ENCODE measurements around the gene CDC42EP2. TPM values are rescaled to one million over a fixed set of nuclear protein-coding genes. Genes with fewer than 3 reads are reported as not detected.

Gene CDC42EP2
- total and polyA plus RNA-seq, 2 of the 13 experiments (the other 11 are each of a cell fraction or from before 2014, with no cell fraction given) = 2.3 to 7.1 TPM

DNA sequence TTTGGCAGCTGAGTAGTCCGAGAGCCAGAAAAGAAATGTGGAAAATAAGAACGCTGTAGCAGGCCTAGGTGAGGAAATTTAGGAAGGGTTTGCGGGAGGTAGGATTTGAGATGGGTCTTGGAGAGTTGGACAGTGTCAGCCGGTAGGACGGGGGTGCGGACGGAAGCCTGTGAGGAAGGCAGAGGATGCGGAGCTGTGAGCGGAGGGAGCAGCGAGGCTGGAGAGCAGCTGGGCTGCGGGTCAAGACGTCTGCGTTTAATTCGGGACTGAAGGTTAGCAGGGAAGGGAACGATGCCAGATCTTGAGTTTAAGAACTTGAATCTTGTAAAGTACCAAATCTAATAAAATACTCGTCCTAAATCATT, 39.2 kb downstream of the CDC42EP2 start (continued):
- TF ChIP-seq ZNF230 (CRISPR knock-in tag; IDR thresholded peaks at IDR 0.05) (no peak), GABPA (IDR thresholded peaks at IDR 0.05; ENCODE audit: low read depth, low read length) (no peak), GABPA (CRISPR knock-in tag; IDR thresholded peaks at IDR 0.05; ENCODE audit: low read depth) (no peak), ZMYM4 (CRISPR knock-in tag; IDR thresholded peaks at IDR 0.05) (0 out of 2 replicates have a peak, but pooled peaks have one; percentile 38), GLI4 (CRISPR knock-in tag; IDR thresholded peaks at IDR 0.05; ENCODE audit: borderline replicate concordance) (no peak), ZNF501 (CRISPR knock-in tag; IDR thresholded peaks at IDR 0.05) (peak; percentile 13; the same call in 1 of the 2 replicates)
- TF ChIP-seq, protein P1, sequence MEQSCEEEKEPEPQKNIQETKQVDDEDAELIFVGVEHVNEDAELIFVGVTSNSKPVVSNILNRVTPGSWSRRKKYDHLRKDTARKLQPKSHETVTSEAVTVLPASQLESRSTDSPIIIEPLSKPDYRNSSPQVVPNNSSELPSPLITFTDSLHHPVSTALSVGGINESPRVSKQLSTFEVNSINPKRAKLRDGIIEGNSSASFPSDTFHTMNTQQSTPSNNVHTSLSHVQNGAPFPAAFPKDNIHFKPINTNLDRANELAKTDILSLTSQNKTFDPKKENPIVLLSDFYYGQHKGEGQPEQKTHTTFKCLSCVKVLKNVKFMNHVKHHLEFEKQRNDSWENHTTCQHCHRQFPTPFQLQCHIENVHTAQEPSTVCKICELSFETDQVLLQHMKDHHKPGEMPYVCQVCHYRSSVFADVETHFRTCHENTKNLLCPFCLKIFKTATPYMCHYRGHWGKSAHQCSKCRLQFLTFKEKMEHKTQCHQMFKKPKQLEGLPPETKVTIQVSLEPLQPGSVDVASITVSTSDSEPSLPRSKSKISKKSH (CRISPR knock-in tag; IDR thresholded peaks at IDR 0.05; ENCODE audit: borderline replicate concordance) = 0 out of 2 replicates have a peak, but pooled peaks have one; percentile 8
- TF ChIP-seq, protein P2, sequence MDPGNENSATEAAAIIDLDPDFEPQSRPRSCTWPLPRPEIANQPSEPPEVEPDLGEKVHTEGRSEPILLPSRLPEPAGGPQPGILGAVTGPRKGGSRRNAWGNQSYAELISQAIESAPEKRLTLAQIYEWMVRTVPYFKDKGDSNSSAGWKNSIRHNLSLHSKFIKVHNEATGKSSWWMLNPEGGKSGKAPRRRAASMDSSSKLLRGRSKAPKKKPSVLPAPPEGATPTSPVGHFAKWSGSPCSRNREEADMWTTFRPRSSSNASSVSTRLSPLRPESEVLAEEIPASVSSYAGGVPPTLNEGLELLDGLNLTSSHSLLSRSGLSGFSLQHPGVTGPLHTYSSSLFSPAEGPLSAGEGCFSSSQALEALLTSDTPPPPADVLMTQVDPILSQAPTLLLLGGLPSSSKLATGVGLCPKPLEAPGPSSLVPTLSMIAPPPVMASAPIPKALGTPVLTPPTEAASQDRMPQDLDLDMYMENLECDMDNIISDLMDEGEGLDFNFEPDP (CRISPR knock-in tag; conservative IDR thresholded peaks at IDR 0.05) = 0 out of 2 replicates have a peak, but pooled peaks have one; percentile 62
- TF ChIP-seq, protein P3, sequence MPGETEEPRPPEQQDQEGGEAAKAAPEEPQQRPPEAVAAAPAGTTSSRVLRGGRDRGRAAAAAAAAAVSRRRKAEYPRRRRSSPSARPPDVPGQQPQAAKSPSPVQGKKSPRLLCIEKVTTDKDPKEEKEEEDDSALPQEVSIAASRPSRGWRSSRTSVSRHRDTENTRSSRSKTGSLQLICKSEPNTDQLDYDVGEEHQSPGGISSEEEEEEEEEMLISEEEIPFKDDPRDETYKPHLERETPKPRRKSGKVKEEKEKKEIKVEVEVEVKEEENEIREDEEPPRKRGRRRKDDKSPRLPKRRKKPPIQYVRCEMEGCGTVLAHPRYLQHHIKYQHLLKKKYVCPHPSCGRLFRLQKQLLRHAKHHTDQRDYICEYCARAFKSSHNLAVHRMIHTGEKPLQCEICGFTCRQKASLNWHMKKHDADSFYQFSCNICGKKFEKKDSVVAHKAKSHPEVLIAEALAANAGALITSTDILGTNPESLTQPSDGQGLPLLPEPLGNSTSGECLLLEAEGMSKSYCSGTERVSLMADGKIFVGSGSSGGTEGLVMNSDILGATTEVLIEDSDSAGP (CRISPR knock-in tag; IDR thresholded peaks at IDR 0.05; ENCODE audit: borderline replicate concordance) = peak; percentile 30; the same call in 1 of the 2 replicates
